Psoas muscle (tissue), 8 donors: ENCODE data around the gene MEX3C. TPM values are rescaled to one million over a fixed set of nuclear protein-coding genes. Genes with fewer than 3 reads are reported as not detected.
A peak's percentile ranks its signal among the peaks of the same experiment; 100 is the strongest.

ENCODE experiments used
- ATAC-seq, 4 donors: fragments of 200-7000 bp; cut with Tn5 transposase; one replicate each; pipeline ENCODE4 v1.9.1; 2020; ENCODE audit warnings: moderate library complexity in 3 of 4, mild to moderate bottlenecking in 2 of 4
- DNase-seq, 2 donors: peaks; one replicate each; pipeline ENCODE4 v3.0.0-alpha.2; 2020
- H3K27ac ChIP-seq: fragments of 200-600 bp; one replicate; pipeline ENCODE4 v1.8.0; 2022
- H3K27me3 ChIP-seq, 3 donors: fragments of 200-600 bp in 1 of 3; one replicate each; pipeline versions ENCODE4 v1.6.1 to v1.8.0; 2013 to 2022; ENCODE audit warnings: low read length in 2 of 3, mild to moderate bottlenecking in 2 of 3, moderate library complexity in 1 of 3; ENCODE audit not compliant: insufficient read depth in 3 of 3
- H3K36me3 ChIP-seq, 2 donors: fragments of 200-600 bp in 1 of 2; one replicate each; pipeline versions ENCODE4 v1.6.1 to v1.8.0; 2013 to 2022; ENCODE audit warnings: low read depth in 1 of 2, mild to moderate bottlenecking in 1 of 2, moderate library complexity in 1 of 2; ENCODE audit not compliant: insufficient read depth in 1 of 2
- H3K4me1 ChIP-seq: fragments of 200-600 bp; one replicate; pipeline ENCODE4 v1.8.0; 2022
- H3K4me3 ChIP-seq: fragments of 200-600 bp; one replicate; pipeline ENCODE4 v1.8.0; 2022; ENCODE audit warnings: mild to moderate bottlenecking
- H3K9me3 ChIP-seq: fragments of 200-600 bp; one replicate; pipeline ENCODE4 v1.8.0; 2022
- WGBS, 3 donors: extraction: QIAGEN DNeasy Blood & Tissue Kit; methylation state at CpG; one replicate each; pipeline versions ENCODE4 v1.1.6 to v1.1.7; 2013; 5-methylcytosine and 5-hydroxymethylcytosine counted together
- intact Hi-C, 2 donors: fragments of 100-400 bp; cut with DNase I; formaldehyde crosslinking; loops; one replicate each; pipeline versions ENCODE4 v1.11.0 to v1.14.2; 2022
- long read RNA-seq, 2 donors: library from polyadenylated mRNA; unstranded; transcript quantifications; one replicate each; pipeline ENCODE4 v2.0.0, GENCODE V29; 2021
- polyA plus RNA-seq, 3 donors: library from polyadenylated mRNA; stranded (reverse); fragments of 200-250 nt; gene quantifications; one replicate each; pipeline ENCODE4 v1.2.3, GENCODE V29; 2013
- total RNA-seq, 4 donors: library from RNA; stranded (reverse); fragmentation: NEBNext Ultra II Directional in 2 of 4; extraction: Animal tissue kit (Norgen Biotek cat#: 25700) in 2 of 4; gene quantifications; one replicate each; pipeline versions ENCODE4 v1.2.1 to v1.2.4, GENCODE V29; 2021 to 2023
- TF ChIP-seq, protein P1 (sequence below): fragments of 200-600 bp; IDR thresholded peaks from one replicate; pipeline ENCODE4 v1.8.0; 2022; ENCODE audit warnings: antibody characterized with exemption
- donor health status: healthy with polysubstance abuse.
- donor health status: DM: no; HTN: no; CAD: no; lungs with moderate emphysema.
- donor health status: Bipolar disorder and iron deficiency.
- donor health status: healthy.
- donor health status: DM: yes; HTN: yes; CAD: no.
- donor health status: DM: no; HTN: no; CAD: no.
- donor health status: DM: no; HTN: no; CAD: no.
- donor health status: DM: yes; HTN: yes; CAD: no.

The MEX3C gene
- 10 to 100 TPM; 13.6 to 15.1 (median 14.5) TPM for total RNA-seq
- 1 to 10 TPM; 5.1 to 9.5 (median 5.8) TPM for polyA plus RNA-seq
- long read RNA-seq, donor 1, transcript MEX3C-201 (2 exons, 3,781 nt): major isoform, 7 of 9 reads
- long read RNA-seq, donor 1, partial matches to known transcripts: 2 of 9 reads
- long read RNA-seq, donor 1, other reads (novel, unspliced or antisense): 0 of 9 reads
- long read RNA-seq, donor 2, transcript MEX3C-201 (2 exons, 3,781 nt): major isoform, 9 of 12 reads
- long read RNA-seq, donor 2, partial matches to known transcripts: 0 of 12 reads
- long read RNA-seq, donor 2, other reads (novel, unspliced or antisense): 3 of 12 reads

- peak; percentile 99 to 100 for DNase-seq
- Histone ChIP-seq H3K4me3 (peak within 1 kb of the TSS; percentile 91), H3K36me3 (no peaks in the 10 kb centered on the region), H3K9me3 (no peaks in the 10 kb centered on the region), H3K27me3 (no peaks in the 10 kb centered on the region), H3K4me1 (peaks cover 26% of the 10 kb centered on the region), H3K27ac (peak within 1 kb of the TSS; percentile 91)
- TF ChIP-seq, protein P1, sequence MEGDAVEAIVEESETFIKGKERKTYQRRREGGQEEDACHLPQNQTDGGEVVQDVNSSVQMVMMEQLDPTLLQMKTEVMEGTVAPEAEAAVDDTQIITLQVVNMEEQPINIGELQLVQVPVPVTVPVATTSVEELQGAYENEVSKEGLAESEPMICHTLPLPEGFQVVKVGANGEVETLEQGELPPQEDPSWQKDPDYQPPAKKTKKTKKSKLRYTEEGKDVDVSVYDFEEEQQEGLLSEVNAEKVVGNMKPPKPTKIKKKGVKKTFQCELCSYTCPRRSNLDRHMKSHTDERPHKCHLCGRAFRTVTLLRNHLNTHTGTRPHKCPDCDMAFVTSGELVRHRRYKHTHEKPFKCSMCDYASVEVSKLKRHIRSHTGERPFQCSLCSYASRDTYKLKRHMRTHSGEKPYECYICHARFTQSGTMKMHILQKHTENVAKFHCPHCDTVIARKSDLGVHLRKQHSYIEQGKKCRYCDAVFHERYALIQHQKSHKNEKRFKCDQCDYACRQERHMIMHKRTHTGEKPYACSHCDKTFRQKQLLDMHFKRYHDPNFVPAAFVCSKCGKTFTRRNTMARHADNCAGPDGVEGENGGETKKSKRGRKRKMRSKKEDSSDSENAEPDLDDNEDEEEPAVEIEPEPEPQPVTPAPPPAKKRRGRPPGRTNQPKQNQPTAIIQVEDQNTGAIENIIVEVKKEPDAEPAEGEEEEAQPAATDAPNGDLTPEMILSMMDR: peak; percentile 46
- intact Hi-C loops: loop anchor here in 1 of 2 donors (5.0 to 10.0 kb wide), 2 partner anchors 231 to 913 kb away; partner anchors contain the start of genes CXXC1, ELAC1 and MBD1
- peak; percentile 93 to 96 (median 94) for ATAC-seq
- 0 to 1% (median 0%) methylated on average over 38 to 51 of the region's 51 CpGs for WGBS, 3 donors
These were observed at the start of gene MEX3C for GRCh38 chr18:51197661-51198424. TSS of gene MEX3C (minus strand) at chr18:51197681. CDS start at chr18:51197320, 361 bp downstream.

GRCh38 chr18:51241226-51241625 lies 43.7 kb upstream of the MEX3C start:
- Histone ChIP-seq H3K4me3 (no peak overlapping the region), H3K27ac (no peak overlapping the region), H3K36me3 (no peaks in the 10 kb centered on the region), H3K4me1 (no peaks in the 10 kb centered on the region), H3K9me3 (no peaks in the 10 kb centered on the region), H3K27me3 (no peaks in the 10 kb centered on the region)
- TF ChIP-seq, protein P1: no peak
- 65 to 84% (median 83%) methylated on average over 3 of the region's 3 CpGs for WGBS, 3 donors
- ATAC-seq (no peak), DNase-seq (no peak)
- intact Hi-C loops: no loop called here

- TF ChIP-seq, protein P1: no peak
These were observed 38.7 kb upstream of the MEX3C start for GRCh38 chr18:51236225-51236624.

DNA sequence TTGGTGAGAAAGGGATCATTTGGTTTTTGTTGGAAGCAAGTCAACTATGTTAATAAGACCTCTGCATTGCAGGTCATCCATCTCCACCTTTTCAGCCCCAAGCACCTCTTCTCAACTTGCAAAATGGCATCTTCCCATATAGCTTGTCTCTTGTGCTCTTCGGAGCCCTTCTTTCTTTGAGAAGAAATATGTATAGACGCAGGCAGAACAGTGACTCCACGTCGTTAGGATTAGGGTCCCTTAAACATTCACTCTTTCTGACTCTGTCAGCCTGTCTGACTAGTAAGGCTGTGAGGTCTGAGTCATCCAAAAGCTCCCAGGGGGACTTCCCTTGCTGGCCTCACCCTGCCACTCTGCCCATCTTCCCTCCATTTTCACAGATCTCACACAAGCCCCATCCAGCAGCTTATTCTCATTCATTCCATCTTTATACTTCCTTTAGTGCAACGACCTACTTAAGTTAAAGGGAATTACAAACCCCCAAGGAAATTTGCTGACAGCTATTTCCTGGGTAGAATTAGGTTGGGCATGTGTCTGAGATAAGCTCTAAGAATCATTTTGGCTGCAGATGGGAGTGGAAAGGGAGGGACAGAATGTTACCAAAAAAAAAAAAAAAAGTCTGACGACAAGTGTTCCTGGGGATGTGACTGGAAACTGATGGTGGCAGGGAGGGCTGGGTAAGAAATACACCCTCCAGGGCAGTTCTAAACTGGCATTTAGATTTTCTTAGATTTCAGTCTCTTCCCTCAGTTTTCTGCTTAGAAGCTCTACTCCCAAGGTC lies 37.7 kb upstream of the MEX3C start:
- TF ChIP-seq, protein P1: no peak
- no peaks in the 10 kb centered on the region for H3K36me3 ChIP-seq
- intact Hi-C loops: no loop called here
- H3K9me3 ChIP-seq: no peaks in the 10 kb centered on the region
- no peak overlapping the region for H3K27ac ChIP-seq
- H3K4me1 ChIP-seq: no peaks in the 10 kb centered on the region
- 45 to 55% (median 50%) methylated on average over 6 of the region's 6 CpGs for WGBS, 3 donors
- H3K27me3 ChIP-seq: peaks cover 0 to 2% (median 0%) of the 10 kb centered on the region in 3 donors
- DNase-seq (no peak), ATAC-seq (no peak)
- H3K4me3 ChIP-seq: no peak overlapping the region

More at GRCh38 chr18:51236225-51236624, 38.7 kb upstream of the MEX3C start:
- Histone ChIP-seq H3K9me3 (no peaks in the 10 kb centered on the region), H3K4me1 (no peaks in the 10 kb centered on the region), H3K27me3 (peaks cover 0 to 2% (median 0%) of the 10 kb centered on the region in 3 donors), H3K4me3 (no peak overlapping the region), H3K27ac (no peak overlapping the region), H3K36me3 (no peaks in the 10 kb centered on the region)
- 61 to 78% (median 64%) methylated on average over 2 of the region's 2 CpGs for WGBS, 3 donors
- no peak for ATAC-seq
- no peak for DNase-seq
- intact Hi-C loops: no loop called here
